GM19395 (cell line): Measurements from ENCODE around the gene ASF1B.
"Not testable (repeated sequence)": the region's sequence is repeated elsewhere in the genome, so short reads cannot be mapped to it uniquely, and the experiment has no call there.

Source experiments
- ATAC-seq: cut with Tn5 transposase; IDR thresholded peaks from one replicate; pipeline ENCODE4 v1.9.1; 2021; ENCODE audit warnings: mild to moderate bottlenecking, moderate library complexity; ENCODE audit not compliant: unreplicated experiment

Gene ASF1B

DNA sequence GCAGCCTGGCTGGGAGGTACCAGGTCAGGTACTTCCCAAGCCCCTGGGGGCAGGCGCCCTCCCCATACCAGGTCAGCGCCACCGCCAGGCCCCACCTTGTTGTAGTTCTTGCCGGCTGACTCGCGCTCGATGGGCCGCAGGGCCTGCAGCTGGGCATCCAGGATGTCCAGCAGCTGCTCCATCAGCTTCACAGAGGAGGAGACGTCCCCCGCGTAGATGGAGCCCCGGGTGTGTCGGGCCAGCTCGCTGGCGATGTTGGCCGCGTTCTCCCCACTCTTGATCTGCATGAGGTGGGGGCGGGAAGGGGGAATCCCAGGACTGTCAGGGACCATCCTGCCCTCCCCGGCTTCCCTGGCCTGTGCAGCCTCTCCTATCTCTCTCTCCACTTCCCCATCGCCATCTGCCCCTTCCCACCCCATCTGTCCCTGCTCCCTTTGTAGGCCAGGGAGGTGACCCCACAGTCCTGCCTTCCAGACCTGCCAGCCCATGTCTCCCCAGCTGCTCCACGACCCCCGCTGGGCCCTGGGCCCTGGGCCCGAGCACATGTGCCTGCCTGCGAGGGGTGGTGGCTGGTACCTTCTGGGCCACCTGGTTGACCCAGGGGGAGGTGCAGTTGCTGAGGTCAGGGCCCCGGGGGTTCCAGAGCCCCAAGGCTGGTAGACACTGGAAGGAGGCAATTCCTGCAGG is 23.8 kb upstream of the ASF1B start:
- ATAC-seq = no peak

DNA sequence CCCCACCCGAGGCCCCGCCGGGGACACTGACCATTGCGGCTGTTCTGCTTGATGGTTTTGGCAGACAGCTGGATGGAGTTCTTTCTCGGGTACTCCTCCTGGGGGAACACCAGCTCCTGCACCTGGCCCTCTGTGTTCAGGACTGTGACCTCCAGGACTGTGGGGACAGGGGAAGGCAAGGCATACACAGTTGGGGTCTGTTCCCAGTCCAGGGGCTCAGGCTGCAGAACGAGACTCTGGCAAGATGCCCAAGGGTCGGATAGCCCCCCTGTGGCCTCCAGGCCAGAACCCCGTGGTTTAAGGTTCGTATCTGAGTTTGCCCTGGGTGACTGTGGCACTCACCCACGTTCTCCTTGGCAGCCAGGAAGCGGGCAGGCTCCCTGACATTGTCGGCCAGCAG is 22.7 kb upstream of the ASF1B start:
- no peak for ATAC-seq

DNA sequence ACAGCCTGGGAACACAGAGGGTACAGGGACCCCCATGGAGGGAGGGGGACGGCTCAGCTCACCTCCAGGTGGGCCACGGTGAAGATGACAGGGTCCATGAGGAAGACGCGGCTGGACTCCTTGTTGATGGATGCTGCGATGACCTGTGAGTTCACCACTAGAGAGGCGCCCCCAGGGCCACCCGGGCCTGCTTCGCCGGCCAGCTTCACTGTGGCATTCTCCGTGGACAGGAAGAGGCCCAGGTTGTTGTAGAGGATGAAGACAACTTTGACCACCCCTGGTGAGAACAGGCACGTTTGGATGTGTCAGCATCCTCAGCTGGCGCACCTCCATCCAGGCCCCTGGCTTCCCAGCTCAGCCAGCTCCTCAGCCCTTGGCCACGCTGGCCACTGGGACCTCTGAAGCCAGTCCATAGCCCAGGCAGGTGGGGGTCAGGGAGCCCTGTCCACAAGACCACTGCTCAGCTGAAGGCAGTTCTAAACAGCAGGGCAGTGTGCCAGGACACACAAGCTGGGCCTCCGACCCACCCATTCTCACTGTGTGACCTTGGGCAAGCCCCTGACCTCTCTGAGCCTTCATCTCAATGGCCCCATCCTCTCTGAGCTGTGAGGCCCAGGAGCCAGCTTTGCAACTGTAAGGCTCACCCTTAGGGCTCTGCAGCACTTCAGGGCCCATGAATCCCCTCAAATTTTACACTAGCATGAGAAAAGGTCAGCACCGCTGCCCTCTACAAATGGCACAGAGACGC is 22.1 kb upstream of the ASF1B start:
- no peak for ATAC-seq

DNA sequence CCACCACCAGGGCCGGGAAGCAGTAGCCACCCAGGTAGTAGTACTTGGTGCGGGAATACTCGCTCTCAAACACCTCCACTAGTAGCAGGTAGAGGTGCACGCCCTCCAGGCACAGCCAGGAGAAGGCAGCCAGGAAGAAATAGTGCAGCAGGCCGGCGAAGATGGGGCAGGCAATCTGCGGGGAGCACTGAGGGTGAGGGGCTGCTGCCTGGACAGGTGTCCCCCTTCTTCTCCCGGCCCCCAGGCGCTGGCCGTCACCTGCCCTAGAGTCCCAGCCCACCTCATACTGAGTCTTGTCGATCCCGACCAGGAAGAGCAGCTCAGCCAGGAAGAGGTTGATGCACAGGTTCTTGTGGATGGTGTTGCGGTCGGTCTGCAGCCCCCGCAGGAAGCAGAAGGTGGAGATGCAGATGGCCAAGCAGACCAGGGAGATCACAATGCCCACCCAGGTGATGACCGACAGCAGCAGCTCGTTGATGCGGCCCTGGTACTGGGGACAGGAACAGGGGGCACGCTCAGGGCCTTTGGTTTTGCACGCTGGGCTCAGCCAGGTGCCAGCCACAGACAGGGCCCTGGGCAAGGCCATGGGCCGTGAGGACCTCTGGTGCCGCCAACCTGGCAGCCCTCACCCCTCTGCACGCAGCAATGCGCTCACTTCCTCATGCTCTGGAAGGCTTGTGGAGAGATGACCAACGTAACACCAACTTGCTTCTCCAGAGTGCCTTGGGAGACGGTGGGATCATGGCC is 20.8 kb upstream of the ASF1B start:
- ATAC-seq = no peak

DNA sequence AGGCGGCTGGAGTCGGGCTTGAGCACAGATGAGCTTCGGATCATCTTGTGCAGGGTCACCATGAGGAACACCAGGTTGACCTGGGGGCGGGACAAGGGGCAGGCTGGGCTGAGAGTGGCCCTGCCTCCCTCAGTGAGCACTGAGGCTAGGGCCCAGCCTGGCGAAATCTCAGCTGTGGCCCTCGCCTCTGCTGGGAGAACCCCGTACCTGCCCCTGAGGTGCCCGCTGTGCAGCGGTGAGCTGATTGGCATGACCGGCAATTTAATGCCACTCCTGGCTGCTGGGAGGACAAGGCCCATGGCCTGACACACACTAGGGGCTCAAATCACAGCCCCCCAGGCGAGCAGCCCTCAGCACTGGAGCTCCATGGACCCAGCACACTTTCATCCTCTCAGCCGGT is 19.7 kb upstream of the ASF1B start:
- no peak for ATAC-seq

DNA sequence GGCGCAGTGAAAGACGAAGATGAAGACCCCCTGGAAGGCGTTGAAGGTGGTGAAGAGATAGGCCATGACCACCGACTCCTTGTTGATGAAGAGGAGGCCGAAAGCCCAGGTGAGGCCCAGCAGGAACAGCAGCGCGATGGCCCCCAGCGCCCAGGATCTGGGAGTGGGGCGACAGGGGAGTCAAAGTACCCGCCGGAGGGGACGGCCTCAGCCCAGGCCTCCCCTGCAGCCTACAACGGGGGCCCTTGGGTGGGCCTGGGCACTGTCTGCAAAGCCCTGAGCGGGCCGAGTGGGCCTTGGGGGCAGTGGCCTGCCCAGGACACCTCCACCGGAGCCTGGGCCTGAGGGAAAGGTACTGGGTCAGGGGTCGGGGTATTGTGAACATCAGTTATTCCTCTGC is 19.0 kb upstream of the ASF1B start:
- no peak for ATAC-seq

DNA sequence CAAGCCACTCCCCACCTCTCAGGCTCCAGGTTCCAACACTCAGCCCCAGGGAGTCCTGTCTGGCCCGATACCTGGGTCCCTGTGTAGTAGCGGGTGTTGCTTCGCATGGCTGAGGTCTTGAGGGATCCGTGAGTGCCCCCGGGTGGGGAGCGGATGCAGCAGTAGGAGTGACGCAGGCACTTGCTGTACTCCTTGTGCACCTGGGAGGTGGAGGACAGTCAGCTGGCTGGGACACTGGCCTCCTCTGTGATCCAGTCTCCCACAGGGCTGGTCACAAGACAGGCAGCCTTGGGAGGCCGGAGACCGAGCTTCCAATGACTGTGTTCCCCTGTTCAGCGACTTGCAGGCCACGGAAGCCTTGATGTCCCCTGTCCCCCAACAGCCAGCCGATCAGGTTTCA is 16.3 kb upstream of the ASF1B start:
- ATAC-seq = no peak

DNA sequence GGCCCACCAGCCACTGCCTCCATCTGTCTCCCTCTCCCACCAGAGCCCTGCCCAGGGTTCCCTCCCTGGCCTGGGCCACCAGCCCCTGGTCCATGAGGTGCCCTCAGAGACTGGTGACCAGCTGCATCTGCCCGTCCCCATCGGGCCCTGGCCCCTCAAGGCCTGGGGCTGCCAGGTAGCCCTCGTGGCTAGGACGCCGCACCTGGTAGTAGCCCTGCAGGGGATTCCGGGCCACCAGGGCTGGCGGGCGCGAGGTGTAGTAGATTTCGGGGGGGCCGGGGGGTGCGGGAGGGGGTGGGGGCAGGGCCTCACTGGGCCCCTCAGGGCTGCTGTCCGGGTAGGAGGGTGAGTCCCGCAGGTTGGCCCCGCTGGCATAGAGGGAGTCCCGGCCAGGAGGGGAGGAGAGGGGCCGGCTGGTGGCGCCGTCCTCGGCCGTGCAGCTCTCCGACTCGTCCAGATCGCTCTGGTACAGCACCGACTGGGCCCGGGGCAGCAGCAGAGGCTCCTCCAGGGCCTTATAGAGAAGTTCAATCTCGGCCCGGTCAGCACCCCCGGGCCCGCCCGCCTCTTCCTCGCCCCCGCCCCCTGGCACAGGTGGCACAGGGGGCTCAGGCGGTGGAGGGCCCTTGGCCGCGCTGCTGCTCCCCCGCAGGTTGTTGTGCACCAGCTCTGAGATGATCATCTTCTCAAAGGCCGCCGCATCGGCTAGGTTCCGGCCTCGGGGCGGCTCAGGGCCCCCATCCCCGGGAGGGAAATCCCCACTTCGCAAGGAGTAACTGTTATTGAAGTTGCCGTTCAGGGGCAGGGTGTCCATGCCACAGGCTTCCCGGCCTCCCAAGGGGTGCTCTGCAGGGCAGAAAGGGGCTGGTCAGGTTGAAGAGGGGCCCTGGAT is 14.6 kb upstream of the ASF1B start:
- ATAC-seq = no peak

DNA sequence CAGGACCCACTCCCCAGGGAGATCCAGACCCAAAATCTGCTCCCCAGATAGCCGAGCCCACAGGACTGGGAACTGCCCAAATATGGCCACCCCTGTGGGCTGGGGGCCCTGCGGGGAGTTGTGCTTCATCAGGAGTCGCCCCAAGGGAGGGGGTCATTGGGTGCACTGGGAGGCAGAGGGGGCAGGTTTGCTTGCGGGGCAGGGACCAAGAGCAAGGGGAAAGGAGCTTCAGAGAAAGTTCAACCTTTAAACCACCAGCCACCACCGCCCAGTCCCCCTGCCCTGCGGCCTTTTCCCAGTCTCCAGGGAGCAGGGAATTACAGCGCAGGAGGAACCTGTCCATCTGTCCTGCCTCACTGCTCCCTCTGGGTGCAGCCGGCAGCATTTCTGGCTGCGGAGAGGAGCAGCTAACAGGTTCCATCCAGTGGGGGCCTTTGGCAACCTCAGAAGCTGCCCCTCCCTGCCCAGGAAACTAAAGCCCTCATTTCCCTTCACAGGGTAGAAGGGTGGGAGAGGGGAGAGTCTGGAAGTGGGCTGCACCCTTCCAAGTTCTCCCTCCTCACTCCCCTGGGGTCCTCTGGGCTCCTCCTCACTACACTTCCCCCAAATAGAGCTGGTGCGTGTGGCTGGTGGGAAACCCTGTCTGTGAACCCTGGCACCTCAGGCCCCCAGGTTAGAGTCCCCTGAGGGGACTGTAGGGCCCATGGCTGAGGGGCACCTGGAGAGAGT is 13.8 kb upstream of the ASF1B start:
- ATAC-seq = no peak

DNA sequence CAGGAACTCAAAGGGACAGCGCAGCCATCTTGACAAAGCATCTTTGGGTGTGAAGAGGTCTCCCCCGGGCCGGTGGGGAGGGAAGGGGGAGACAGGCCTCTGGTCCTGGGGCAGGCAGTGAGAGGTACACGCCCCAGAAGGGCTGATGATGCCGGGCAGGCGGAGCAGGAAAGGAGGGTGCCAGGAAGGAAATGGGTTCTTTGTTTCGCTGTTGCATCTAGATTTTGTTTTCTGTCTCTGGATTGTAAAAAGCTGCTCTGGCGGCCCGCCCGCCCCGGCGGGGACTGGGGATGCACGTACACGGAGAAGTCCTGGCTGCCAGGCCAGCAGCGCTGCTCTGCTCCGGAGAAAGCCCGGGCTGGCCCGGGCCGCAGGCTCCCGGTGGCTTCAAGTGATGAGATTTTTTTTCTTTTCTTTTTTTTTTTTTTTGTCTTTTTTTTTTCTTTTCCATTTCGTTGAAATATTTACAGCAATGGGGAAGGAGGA is 13.2 kb upstream of the ASF1B start:
- no peak for ATAC-seq

DNA sequence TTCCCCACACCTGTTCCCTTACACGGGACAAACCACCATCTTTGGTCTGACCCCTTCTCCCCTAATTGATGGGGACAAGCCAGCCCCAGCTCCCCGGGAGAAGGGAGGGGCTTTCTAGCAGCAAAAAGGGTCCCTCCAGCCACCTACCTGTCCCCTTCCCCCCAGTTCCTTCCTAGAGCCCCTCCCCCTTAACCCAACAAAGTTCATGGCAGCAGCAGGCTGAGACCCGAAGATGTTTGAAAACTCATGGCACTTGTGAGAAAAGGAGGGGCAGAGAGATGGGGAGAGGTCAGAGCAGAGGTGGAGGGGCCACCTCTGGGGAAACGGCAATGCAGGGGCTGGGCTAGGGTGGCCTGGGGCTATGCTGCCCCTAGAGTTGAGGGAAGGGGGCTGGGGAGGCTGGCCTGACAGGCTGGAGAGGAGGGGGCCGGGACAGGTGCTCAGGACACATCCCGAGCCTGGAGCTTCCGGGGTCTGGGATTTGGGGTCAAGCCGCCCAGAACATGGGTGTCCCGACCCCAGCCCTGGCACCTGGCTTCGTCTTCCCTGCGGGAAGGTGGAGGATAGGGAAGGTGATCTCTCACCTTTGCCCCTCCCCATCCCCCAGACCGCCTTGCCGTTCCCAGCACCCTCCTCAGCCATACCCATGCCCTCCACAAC is 12.5 kb upstream of the ASF1B start:
- no peak for ATAC-seq

DNA sequence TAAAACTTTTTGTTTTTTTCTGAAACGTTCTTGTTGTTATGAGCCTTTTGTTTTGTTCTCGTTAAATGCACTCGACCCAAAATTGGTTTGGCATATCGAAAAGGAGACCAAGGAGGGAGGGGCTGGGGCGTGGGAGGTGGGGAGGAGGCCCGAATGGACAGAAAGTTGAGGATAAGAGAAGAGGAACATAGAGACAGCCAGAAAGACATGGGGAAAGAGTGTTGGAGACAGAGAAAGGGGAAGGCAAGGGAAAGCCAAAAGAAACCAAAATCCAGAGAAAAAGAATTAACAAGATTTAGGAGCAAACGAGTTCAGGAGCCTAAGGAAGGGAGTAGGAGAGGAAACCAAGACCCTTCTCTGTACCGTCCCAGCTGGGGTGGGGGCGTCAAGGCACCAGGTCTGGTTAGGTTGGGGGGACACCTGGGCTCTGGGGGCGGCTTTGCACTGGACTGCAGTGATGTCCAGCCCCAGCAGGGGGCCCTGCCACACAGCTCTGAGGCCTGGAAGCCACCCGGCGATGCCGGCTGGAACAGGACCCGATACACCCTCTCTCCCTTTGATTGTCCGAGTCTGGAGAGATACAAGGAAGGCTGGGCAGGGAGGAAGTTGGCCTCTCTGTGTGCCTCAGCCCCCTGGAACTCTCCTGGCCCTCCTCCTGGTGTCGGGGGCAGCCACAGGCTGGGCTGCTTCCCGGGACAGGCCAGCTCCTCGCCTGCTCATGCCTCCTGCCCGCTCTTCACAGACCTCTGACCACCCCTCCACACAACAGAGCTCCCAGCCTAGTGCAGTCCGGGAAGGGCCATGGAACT is 11.6 kb upstream of the ASF1B start:
- no peak for ATAC-seq

DNA sequence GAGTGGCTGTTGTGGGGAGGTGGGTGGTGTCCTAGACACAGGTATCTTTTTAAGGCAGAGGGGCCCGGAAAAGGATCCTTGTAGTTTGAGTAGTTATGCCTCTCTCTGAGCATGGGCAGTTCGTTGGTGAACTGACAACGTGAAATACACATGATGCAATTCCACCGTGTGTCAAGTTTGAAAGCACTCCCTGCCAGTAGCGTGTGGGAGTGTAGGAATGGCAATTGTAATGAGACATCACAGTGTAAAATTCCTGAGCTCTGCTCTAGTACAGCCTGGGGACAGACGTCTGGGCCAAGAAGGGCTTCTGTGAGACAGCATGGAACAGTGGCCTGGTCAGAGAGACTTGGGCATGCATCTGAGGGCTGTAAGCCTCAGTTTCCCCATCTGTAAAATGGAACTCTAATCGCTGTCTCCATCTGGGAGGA is 10.4 kb upstream of the ASF1B start:
- ATAC-seq = no peak

DNA sequence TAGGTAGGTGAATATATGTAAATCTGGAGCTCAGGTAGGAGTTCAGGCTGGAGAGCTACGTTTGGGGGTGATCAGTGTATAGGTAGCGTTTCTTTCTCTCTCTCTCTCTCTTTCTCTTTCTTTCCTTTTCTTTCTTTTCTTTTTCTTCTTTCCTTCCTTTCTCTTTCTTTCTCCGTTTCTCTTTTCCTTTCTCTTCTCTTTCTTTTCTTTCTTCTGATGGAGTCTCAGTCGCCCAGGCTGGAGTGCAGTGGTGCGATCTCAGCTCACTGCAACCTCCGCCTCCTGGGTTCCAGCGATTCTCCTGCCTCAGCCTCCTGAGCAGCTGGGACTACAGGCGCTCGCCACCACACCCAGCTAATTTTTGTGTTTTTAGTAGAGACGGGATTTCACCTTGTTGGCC is 9.8 kb upstream of the ASF1B start:
- ATAC-seq = not testable (repeated sequence)

DNA sequence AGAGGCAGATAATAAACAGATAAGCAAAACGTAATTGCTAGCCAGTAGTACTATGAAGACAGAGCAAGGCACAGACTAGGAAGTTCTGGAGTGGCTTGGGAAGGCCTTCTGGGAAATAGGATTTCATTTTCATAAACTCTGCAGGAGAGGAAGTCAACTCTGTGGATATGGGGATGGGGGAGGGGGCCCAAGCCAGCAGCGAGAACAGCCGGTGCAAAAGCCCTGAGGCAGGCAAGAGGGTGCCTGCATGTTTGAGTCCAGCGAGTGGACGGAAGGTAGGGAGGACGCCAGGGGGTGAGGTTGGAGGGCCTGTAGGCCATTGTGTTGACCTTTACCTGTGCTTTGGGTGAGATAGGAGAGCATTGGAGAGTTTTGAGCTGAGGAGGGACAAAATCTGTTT is 9.0 kb upstream of the ASF1B start:
- no peak for ATAC-seq

DNA sequence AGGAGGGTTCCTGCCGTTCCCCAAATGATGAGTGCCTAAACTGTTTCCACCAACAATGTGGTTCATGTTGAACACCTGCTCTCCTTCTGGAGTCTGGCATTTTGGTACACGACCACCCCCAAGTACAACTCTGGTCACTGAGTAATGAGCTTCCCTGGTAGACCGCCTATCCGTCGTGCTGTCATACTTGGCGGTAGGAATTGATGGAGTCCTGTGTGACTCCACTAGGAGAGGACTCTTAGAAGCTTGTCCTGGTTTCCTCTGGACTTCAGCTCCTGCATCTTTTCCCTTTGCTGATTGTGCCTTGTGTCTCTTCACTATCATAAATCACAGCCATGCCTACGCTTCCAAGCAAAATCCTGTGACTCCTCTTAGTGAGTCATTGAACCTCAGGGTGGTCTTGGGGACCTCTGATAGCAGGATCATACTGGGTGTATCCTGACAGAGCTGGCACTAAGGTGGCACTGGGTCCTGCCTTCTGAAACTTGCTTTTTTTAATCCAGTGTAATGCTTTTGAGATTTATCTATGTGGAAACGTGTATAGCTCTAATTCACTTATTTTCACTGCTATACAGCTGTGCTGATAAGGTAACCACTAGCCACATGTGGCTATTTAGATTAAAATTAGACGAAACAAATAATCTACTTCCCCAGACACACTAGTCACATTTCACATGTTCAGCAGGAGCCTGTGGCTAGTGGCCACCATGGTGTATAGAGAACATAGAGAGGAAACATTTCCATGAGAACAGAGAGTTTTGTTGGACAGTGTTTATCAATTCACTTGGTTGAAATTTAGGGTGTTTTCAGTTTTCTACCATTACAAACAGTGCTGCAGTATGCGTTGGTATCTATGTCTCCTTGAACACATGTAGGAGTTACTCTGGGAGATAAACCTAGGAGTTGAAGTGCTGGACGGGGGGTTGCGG is 6.1 kb upstream of the ASF1B start:
- no peak for ATAC-seq

DNA sequence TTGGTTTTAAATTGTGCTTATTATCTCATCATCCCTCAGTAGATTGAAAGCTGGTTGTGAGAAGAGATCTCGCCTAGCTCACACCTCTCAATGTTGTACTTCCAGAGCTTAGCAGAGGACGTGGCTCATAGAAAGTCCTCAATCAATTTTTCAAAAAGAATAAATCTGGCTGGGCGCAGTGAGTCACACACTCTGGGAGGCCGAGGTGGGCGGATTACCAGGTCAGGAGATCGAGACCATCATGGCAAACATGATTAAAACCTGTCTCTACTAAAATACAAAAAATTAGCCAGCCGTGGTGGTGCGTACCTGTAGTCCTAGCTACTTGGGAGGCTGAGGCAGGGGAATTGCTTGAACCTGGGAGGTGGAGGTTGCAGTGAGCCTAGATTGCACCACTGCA is 4.7 kb upstream of the ASF1B start:
- ATAC-seq = no peak

DNA sequence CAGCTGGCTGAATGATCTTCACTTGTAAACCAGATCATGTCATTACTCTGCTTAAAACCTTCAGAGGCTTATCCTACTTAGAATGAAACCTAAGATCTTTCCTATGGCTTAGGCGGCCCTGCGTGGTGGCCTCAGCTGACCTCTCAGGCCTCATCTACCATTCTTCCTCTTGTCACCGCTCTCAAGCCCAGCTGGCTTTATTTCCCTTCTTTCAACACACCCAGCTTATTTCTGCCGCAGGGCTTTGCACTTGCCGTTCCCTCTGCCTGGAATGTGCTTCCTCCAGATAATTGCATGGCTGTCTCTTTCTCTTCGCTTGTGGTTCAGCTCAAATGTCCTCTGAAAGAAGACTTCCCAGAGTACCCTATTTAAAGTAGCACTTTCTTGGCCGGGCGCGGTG is 3.6 kb upstream of the ASF1B start:
- no peak for ATAC-seq
